IPS-NIHi11 (cell line): ENCODE data around the gene FIGN.
A peak's percentile ranks its signal among the peaks of the same experiment; 100 is the strongest.

Experiments used
- DNase-seq: peaks from one replicate; pipeline ENCODE4 v3.0.0; 2012; ENCODE audit warnings: mixed read lengths, low spot score

Gene FIGN

DNA sequence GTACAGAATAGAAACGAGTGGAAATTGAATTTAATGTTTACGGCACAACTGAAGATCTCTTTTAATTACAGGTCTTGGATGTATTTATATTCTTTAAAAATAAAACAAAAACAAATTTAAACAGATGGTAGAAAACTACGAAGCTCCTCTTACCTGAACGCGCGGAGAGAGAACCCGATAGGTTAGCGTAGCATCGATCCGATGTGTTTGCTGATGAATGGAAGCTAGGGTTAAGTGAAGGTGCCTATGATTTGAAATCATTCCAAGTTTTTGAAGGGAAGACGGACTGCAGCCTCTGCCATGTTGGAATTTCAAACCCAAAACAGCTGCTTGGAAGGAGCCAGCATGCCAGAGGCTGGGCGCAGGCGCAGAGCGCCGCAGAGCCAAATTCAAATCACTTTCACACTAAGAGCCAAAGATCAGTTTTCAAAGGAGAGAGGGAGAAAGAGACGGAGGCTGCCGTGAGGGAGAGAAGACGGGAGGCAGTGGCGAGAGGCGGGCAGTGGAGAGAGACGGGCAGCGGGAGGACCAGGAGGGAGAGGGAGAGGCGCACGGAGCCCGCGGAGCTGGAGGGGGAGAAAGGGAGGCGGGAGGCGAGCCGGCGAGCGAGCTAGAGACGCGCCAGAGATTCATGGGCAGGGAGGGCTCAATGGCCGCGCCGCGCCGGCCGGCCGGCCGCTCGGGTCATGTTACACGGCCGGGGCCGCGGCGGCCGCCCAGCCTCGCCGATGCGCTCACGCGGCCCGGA, at the start of gene FIGN:
Gene FIGN, minus strand, starts transcription at position 324 of the 748 bp plus-strand sequence. CDS start 1,081 bp downstream, outside the sequence.
- DNase-seq: peak; percentile 81

DNA sequence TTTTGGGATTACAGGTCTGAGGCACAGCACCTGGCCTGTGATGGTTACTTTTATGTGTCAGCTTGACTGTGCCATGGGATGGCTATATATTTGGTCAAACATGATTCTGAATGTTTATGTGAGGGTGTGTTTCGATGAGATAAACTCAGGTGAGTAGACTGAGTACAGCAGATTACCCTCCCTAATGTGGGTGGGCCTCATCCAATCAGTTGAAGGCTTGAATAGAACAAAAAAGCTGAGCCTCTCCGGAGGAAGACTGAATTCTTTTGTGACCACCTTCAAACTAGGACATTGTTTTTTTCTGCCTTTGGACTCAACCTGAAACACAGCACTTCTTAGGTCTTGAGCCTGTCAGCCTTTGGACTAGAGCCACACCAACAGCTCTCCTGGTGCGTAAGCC, 49.4 kb upstream of the FIGN start:
- DNase-seq: no peak

GRCh38 chr2:163779970-163780597, 44.3 kb upstream of the FIGN start:
- peak; percentile 29 for DNase-seq

- DNase-seq: no peak
Measured at GRCh38 chr2:163778045-163778781, 42.4 kb upstream of the FIGN start.

GRCh38 chr2:163775304-163775703, 39.5 kb upstream of the FIGN start:
- DNase-seq: no peak

- no peak for DNase-seq
Measured at GRCh38 chr2:163774862-163775261, 39.1 kb upstream of the FIGN start.

DNA sequence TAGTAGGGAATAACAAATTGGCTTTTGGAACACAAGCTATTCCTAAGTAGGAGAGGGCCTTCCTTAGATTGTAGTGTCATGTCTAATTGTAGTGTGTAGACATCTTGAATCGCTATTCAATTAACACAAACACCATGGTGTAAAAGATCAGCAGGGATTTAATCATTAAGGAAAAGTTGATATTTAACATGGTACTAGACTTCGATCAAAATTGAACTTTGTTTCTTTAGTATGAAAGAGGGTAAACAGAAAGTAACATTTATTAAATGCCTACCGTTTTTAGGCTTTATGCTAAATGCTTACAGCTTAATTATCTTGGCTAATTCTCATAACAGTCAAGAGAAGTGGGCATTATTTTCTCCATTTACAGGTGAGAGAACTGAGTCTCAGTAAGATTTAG, 37.5 kb upstream of the FIGN start:
- DNase-seq: no peak

GRCh38 chr2:163771596-163771995, 35.8 kb upstream of the FIGN start:
- no peak for DNase-seq

DNA sequence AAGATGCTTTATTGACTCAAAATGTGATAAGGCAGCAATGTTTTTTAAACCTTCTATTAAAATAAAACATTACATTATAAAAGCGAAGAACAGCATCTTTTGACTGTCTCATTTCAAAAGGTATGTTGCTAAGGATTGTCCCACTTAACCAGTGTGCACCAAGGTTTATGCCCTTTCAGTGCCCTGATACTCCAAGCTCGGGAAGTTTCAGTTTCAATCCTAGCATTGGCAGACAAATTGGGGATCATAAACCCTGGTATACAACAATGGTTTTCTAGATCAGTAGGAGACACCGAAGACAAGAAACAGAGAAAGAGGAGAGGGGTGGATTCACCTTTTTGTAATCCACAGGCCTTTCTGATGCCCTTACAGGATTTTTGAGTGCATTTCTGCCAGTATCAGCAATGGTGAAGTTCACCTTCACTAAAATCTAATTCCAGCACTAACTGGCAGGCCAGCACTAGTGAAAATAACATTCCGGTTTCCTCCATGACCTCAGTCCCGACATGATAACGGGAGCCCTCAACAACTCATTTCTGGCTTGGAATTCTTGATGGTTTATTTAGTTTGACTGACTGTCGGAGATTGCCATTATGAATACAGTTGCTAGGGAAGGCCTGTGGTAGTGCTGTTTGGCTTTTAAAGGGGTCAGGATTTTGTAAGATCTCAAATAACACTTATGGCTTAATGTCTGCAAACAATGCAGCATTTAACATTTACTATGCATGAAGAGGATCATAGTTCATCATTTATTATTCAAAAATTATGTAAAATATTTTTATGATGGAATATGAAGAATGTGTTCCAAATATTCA, 33.3 kb upstream of the FIGN start:
- DNase-seq: no peak

DNA sequence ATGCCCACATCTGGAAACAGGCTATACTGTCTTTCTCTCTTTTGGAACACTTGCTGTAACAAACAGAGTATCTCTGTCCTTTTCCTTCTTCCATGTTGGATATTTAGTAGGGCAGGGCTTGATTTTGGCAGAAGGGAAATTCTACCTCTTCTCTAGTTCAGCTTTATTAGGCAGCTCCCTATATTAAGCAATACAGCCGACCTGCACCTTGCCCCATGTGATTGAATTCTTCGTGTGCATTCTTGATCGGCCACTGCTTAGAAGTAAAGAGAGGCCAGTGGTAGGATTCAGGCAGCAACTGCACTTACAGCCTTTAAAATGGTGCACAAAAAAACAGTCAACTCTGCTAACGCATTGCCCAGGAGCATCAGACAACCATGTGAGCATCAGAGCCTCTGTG, 31.3 kb upstream of the FIGN start:
- no peak for DNase-seq

GRCh38 chr2:163764566-163764965, 28.8 kb upstream of the FIGN start:
- no peak for DNase-seq

DNA sequence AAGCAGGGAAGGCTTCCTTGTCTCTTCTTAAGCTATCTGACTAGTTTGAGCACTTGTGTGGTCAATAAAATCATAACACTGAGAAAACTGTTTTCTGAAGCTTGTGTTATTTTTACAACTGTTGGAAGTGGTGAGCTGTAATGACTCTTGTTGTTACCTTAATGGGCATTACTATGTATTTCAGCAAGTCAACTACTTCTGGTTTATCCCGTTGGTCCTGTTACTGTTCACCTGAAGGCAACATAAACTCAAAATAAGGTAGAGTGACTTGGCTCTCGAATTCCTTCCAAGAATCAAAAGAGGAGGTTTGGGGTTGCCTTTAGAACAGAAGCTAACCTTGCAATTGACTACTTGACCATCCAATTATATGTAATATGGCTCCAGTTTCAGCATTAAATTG, 23.2 kb upstream of the FIGN start:
- no peak for DNase-seq

GRCh38 chr2:163757814-163758213, 22.0 kb upstream of the FIGN start:
- DNase-seq: peak; percentile 14

DNA sequence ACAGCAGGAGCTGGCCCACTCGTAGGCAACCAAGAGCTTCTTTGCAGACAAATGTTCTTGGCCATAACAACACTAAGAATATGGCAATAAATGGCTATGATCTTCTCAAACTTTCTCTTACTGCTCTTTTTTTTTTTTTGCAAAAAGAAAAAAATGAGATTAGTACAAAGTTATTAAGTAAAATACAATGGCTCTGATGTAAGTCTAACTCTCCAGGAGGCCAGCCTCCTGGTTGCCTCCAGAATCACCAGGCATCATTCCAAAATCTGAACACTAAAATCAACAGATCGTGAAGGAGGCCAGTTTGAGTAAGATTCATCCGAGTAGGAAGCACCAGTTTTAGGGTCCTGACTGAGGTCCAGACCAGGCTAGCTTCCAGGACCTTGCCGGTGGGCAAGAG, 20.8 kb upstream of the FIGN start:
- DNase-seq: no peak

DNA sequence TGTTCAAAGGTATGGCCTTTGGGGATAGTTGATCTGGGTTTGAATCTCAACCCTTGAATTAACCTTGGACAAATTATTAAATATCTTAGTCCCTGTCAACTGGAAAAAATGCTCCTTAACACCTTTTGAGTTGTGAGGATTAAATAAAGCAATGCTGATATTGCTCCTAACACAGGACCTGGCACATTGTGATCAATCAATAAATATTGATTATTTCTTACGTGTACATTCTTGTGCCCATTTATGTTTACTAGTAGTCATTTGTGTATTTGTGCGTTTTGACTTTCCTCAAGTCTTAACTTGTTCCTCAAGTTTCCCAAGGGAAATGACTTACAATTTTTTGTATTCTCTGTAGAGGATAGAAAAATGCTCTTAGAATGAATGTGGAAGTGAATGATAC, 19.6 kb upstream of the FIGN start:
- no peak for DNase-seq

DNA sequence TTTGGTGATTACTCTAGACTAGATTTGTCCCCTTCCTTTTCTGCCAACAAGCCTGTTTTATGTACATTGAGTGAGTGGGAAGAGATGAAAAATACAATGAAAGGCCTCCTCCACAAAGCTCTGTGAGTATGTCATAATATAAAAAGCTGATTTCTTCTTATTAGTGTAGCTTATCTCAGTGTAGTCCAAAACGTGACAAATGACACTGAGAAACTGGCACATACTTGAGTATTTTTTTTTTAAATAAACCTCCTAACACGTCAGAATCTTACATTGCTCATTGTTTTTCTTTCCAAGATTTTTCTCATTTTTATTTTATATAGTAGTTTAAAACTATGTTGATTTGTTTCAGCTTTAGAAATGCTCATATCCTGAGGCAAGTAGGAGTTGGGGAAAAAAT, 17.9 kb upstream of the FIGN start:
- DNase-seq: no peak

DNA sequence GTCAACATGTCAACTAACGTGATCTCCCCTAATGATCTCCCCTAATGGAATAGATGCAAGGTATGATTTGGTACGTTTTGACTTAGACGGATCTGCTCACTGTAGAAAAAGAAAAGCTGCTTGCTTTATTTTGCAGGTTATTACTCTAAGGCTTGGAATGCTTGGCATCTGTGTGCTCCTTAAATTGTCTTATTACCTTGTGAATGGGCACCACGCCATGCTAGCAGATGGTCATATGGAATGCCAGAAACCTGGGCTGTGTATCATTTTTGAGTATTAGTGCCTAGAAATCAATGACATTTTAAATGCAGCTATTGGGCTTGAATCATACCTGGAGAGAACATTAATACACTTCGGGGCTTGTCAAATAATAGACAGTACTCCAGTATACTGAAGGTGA, 16.5 kb upstream of the FIGN start:
- DNase-seq: no peak

DNA sequence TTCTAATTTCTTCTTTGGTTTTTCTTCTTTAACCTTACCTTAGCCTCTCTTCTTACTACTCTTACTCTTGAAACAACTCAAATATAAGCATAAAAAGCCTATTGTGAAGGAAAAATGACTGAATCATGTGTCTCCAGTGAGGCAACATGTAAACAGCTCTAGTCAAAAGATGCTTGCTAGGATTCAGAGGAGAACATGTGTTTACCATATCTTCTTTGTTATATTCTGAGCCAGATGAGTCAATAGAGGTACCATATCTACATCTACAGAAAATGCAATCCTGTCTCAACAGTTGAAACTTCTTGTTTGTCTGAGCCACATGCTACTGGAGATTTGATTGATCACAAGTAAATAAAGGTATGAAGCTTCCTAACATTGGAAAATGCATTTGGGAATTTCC, 15.9 kb upstream of the FIGN start:
- no peak for DNase-seq

DNA sequence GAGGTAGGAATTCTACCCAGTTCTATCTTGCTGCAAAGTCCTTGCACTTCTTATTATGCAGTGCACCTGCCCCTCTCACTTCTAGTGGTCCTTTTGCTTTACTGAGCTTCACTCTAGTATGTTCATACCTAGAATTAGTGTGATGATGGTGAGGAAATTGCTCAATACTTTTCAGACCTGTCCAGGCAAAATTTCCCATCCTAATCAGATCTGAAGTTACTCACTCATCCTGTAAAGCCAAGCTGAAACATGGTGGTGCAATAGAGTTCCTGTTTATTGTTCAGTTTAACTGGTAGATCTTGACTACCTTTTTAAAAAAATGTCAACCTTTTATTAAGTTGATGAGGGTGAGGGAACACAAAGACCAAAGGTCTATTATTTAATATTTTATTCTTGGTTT, 12.6 kb upstream of the FIGN start:
- no peak for DNase-seq

DNA sequence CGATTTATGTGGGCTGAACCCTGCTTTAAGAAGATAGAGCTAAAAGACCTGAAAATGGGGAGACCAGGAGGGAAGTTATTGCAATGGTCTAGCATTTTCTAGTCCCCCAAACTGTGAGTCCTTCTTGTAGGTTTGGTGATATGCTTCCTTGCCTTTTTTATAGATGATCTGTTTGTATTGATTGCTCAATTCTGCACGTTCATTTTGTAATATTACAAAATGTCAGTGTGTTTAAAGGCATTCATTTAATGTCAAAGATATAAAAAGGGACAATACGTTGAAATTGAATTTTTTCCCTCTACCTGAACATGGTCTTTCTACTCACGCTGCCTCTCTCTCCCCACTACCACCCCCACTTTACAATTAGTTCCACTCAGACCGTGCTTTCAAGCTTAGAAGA, 5.6 kb upstream of the FIGN start:
- no peak for DNase-seq

- DNase-seq: no peak
Measured at GRCh38 chr2:163737563-163737962, 1.8 kb upstream of the FIGN start.

DNA sequence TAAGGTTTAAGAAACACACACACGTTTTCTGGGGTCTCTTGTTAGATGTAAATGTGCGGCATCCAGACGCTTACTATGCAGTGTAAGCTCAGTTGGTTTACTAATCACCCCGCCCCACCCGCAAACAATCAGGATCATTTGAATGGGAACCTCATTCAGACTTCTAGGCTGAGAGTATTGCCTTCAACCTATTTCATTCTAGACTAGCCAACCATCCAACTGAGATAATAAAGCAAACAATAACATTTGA, 1.3 kb upstream of the FIGN start:
- DNase-seq: no peak
